GM18520 (cell line): ENCODE data around the gene CHRNA3.
"Not testable (repeated sequence)": the region's sequence is repeated elsewhere in the genome, so short reads cannot be mapped to it uniquely, and the experiment has no call there.

ENCODE experiments used
- ATAC-seq: cut with Tn5 transposase; IDR thresholded peaks from one replicate; pipeline ENCODE4 v1.9.1; 2021; ENCODE audit not compliant: unreplicated experiment

The CHRNA3 gene

GRCh38 chr15:78618064-78618463 lies 2.7 kb downstream of the CHRNA3 start:
- ATAC-seq: no peak

GRCh38 chr15:78617516-78617915 lies 3.3 kb downstream of the CHRNA3 start:
- ATAC-seq: no peak

- no peak for ATAC-seq
Observed at GRCh38 chr15:78617076-78617475, 3.7 kb downstream of the CHRNA3 start.

- no peak for ATAC-seq
Observed at GRCh38 chr15:78616506-78616905, 4.3 kb downstream of the CHRNA3 start.

- ATAC-seq: no peak
Observed at GRCh38 chr15:78615151-78615589, 5.6 kb downstream of the CHRNA3 start.

GRCh38 chr15:78614021-78614420 lies 6.8 kb downstream of the CHRNA3 start:
- no peak for ATAC-seq

GRCh38 chr15:78609551-78609950 lies 11.2 kb downstream of the CHRNA3 start:
- not testable (repeated sequence) for ATAC-seq

GRCh38 chr15:78605680-78606079 lies 15.1 kb downstream of the CHRNA3 start:
- ATAC-seq: no peak

GRCh38 chr15:78605201-78605600 lies 15.6 kb downstream of the CHRNA3 start:
- no peak for ATAC-seq

GRCh38 chr15:78604420-78604819 lies 16.4 kb downstream of the CHRNA3 start:
- no peak for ATAC-seq

- ATAC-seq: no peak
Observed at GRCh38 chr15:78603467-78603866, 17.3 kb downstream of the CHRNA3 start.

- no peak for ATAC-seq
Observed at GRCh38 chr15:78599189-78599588, 21.6 kb downstream of the CHRNA3 start.

- no peak for ATAC-seq
Observed at GRCh38 chr15:78598348-78598747, 22.4 kb downstream of the CHRNA3 start.

GRCh38 chr15:78597583-78597982 lies 23.2 kb downstream of the CHRNA3 start:
- ATAC-seq: no peak

- ATAC-seq: no peak
Observed at GRCh38 chr15:78574944-78575343, 45.9 kb downstream of the CHRNA3 start.

GRCh38 chr15:78573416-78573815 lies 47.4 kb downstream of the CHRNA3 start:
- no peak for ATAC-seq

- ATAC-seq: no peak
Observed at GRCh38 chr15:78571382-78571781, 49.4 kb downstream of the CHRNA3 start.

- ATAC-seq: no peak
Observed at GRCh38 chr15:78570710-78571109, 50.1 kb downstream of the CHRNA3 start.

GRCh38 chr15:78567531-78567930 lies 53.3 kb downstream of the CHRNA3 start:
- no peak for ATAC-seq

GRCh38 chr15:78565951-78566774 lies 54.6 kb downstream of the CHRNA3 start:
- no peak for ATAC-seq

- no peak for ATAC-seq
Observed at GRCh38 chr15:78565097-78565950, 55.5 kb downstream of the CHRNA3 start, which contains the start of gene CHRNA5. CHRNA5 (plus strand) TSS chr15:78565520; CDS start chr15:78565720, 200 bp downstream.

GRCh38 chr15:78564743-78565096 lies 56.1 kb downstream of the CHRNA3 start:
- no peak for ATAC-seq
